Uterus (tissue), 2 donors: ENCODE results near the gene CLCN3.

Source experiments
- POLR2A ChIP-seq, 2 donors: fragments of 450-650 bp; IDR thresholded peaks; one replicate each; pipeline ENCODE4 v1.6.1; 2016; ENCODE audit warnings: antibody characterized with exemption in 2 of 2, mild to moderate bottlenecking in 1 of 2, moderate library complexity in 1 of 2
- TF ChIP-seq, protein P1 (sequence below), 4 experiments: fragments of 200-600 bp in 2 of 4; fragments of 450-650 bp in 2 of 4; sonication (generic) in 2 of 4; IDR thresholded peaks; one replicate each; pipeline ENCODE4 v1.5.1; 2016 to 2019; ENCODE audit warnings: antibody characterized with exemption in 4 of 4, mild to moderate bottlenecking in 2 of 4, moderate library complexity in 1 of 4

DNA sequence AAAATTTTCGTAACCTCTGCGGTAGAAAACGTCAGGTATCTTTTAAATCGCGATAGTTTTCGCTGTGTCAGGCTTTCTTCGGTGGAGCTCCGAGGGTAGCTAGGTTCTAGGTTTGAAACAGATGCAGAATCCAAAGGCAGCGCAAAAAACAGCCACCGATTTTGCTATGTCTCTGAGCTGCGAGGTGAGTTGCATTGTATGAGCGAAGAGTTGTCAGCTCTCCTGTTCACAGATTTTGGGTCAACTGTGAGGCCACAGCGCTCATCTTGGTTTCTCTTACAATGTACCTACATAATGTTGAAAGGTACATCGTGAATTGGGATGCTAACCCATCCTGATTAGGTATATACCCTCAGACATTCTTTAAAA, 486 bp downstream of the CLCN3 start:
- TF ChIP-seq, protein P1, sequence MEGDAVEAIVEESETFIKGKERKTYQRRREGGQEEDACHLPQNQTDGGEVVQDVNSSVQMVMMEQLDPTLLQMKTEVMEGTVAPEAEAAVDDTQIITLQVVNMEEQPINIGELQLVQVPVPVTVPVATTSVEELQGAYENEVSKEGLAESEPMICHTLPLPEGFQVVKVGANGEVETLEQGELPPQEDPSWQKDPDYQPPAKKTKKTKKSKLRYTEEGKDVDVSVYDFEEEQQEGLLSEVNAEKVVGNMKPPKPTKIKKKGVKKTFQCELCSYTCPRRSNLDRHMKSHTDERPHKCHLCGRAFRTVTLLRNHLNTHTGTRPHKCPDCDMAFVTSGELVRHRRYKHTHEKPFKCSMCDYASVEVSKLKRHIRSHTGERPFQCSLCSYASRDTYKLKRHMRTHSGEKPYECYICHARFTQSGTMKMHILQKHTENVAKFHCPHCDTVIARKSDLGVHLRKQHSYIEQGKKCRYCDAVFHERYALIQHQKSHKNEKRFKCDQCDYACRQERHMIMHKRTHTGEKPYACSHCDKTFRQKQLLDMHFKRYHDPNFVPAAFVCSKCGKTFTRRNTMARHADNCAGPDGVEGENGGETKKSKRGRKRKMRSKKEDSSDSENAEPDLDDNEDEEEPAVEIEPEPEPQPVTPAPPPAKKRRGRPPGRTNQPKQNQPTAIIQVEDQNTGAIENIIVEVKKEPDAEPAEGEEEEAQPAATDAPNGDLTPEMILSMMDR (IDR thresholded peaks at IDR 0.05) = no peak
- TF ChIP-seq POLR2A (IDR thresholded peaks at IDR 0.05) = no peak
